HL-60 (cell line): ENCODE data around the gene C6orf52.

ENCODE experiments used
- DNase-seq, 2 experiments: peaks; one replicate each; pipeline ENCODE4 v3.0.0-alpha.2; 2010 to 2020; ENCODE audit warnings: low read depth in 1 of 2, low spot score in 1 of 2
- H3K27ac ChIP-seq: fragments of 250-450 bp; sonication (Bioruptor Pico); replicated peaks from 2 replicates; pipeline ENCODE4 v1.5.1; 2020; ENCODE audit warnings: mild to moderate bottlenecking, moderate library complexity
- H3K27me3 ChIP-seq: fragments of 250-450 bp; sonication (Bioruptor Pico); 2 replicates; pipeline ENCODE4 v1.5.1; 2021; ENCODE audit warnings: mild to moderate bottlenecking, moderate library complexity; ENCODE audit not compliant: insufficient read depth, poor library complexity, severe bottlenecking
- H3K4me3 ChIP-seq: replicated peaks from 2 replicates; pipeline ENCODE4 v1.5.1; 2011; ENCODE audit warnings: mild to moderate bottlenecking, control low read depth, low read length; ENCODE audit not compliant: insufficient read depth
- CTCF ChIP-seq: IDR thresholded peaks from one replicate; pipeline ENCODE4 v1.5.1; 2011; ENCODE audit warnings: low read length, control low read depth, inconsistent platforms; ENCODE audit not compliant: insufficient read depth
- GABPA ChIP-seq: IDR thresholded peaks from 2 replicates; pipeline ENCODE4 v1.6.1; 2012; ENCODE audit warnings: low read depth
- POLR2AphosphoS5 ChIP-seq: IDR thresholded peaks from 2 replicates; pipeline ENCODE4 v1.6.1; 2012; ENCODE audit warnings: low read depth
- REST ChIP-seq: IDR thresholded peaks from 2 replicates; pipeline ENCODE4 v1.6.1; 2012; ENCODE audit warnings: low read depth; ENCODE audit not compliant: insufficient replicate concordance
- SPI1 ChIP-seq: IDR thresholded peaks from 2 replicates; pipeline ENCODE4 v1.6.1; 2012; ENCODE audit warnings: low read depth, mild to moderate bottlenecking, borderline replicate concordance

C6orf52 gene

GRCh38 chr6:10740061-10740460 is 45.6 kb upstream of the C6orf52 start:
- H3K27me3 ChIP-seq = no peaks in the 10 kb centered on the region
- DNase-seq = no peak
- no peak for TF ChIP-seq CTCF
- TF ChIP-seq REST = no peak
- no peak for TF ChIP-seq GABPA
- TF ChIP-seq POLR2AphosphoS5 = no peak
- TF ChIP-seq SPI1 = no peak

GRCh38 chr6:10736731-10737130 is 42.3 kb upstream of the C6orf52 start:
- no peak for DNase-seq
- H3K4me3 ChIP-seq = no peak overlapping the region
- no peak for TF ChIP-seq POLR2AphosphoS5
- no peak for TF ChIP-seq SPI1
- TF ChIP-seq REST = no peak
- no peak for TF ChIP-seq GABPA
- no peak for TF ChIP-seq CTCF
- H3K27me3 ChIP-seq = no peaks in the 10 kb centered on the region
- H3K27ac ChIP-seq = no peak overlapping the region

More at GRCh38 chr6:10740061-10740460, 45.6 kb upstream of the C6orf52 start:
- H3K27ac ChIP-seq = no peak overlapping the region
- H3K4me3 ChIP-seq = no peak overlapping the region

GRCh38 chr6:10733863-10734262 is 39.4 kb upstream of the C6orf52 start:
- no peak for DNase-seq
- TF ChIP-seq POLR2AphosphoS5 = no peak
- no peak for TF ChIP-seq SPI1
- H3K4me3 ChIP-seq = no peak overlapping the region
- H3K27me3 ChIP-seq = no peaks in the 10 kb centered on the region
- H3K27ac ChIP-seq = no peak overlapping the region

- Histone ChIP-seq H3K27ac (no peak overlapping the region), H3K27me3 (no peaks in the 10 kb centered on the region), H3K4me3 (no peak overlapping the region)
- DNase-seq = no peak
- TF ChIP-seq CTCF (no peak), SPI1 (no peak), REST (no peak), GABPA (no peak), POLR2AphosphoS5 (no peak)
Measured at GRCh38 chr6:10733151-10733715, 38.8 kb upstream of the C6orf52 start.
